ENCODE measurements around the gene SRGAP1.

GRCh38 chr12:64137117-64137516 lies 292.6 kb downstream of the SRGAP1 start:
- TF ChIP-seq EZH2 (optimal IDR thresholded peaks at IDR 0.05; ENCODE audit: low read depth, low read length) (no peak), CTCF (IDR thresholded peaks at IDR 0.05; ENCODE audit: low read length) (no peak)
